ENCODE results near the gene CTTN. TPM values are rescaled to one million over a fixed set of nuclear protein-coding genes. Genes with fewer than 3 reads are reported as not detected.
"Not testable (repeated sequence)": the region's sequence is repeated elsewhere in the genome, so short reads cannot be mapped to it uniquely, and the experiment has no call there.

The CTTN gene
- total RNA-seq, 5 donors from 2014 or later (not counting 1 experiment from before 2014, with no cell fraction given): 0.44 to 3.6 (median 2.3) TPM

- Histone ChIP-seq H3K4me3 (ENCODE audit: control insufficient read depth in 1 of 2, extremely low read depth in 1 of 2, low read length in 1 of 2) (no peak overlapping the region), H3K4me1 (ENCODE audit: control insufficient read depth in 1 of 2, extremely low read depth in 1 of 2, insufficient read depth in 2 of 2, low read length in 2 of 2) (no peaks in the 10 kb centered on the region), H3K27ac (ENCODE audit: low read length) (no peak overlapping the region), H3K9me3 (no peaks in the 10 kb centered on the region), H3K36me3 (ENCODE audit: control insufficient read depth in 2 of 2, extremely low read depth in 1 of 2, insufficient read depth in 1 of 2, low read length in 1 of 2) (no peaks in the 10 kb centered on the region), H3K27me3 (replicated peaks in 1 of 2; ENCODE audit: control insufficient read depth in 2 of 2, extremely low read depth in 1 of 2, insufficient read depth in 2 of 2, low read length in 1 of 2) (peaks cover 0 to 14% of the 10 kb centered on the region in 2 experiments)
- POLR2A ChIA-PET: no interaction called here
- no peak overlapping the region for H3K27ac Mint-ChIP-seq
- H3K4me1 Mint-ChIP-seq: no peaks in the 10 kb centered on the region
- peaks cover 14% of the 10 kb centered on the region for H3K36me3 Mint-ChIP-seq
- peaks cover 18 to 26% (median 20%) of the 10 kb centered on the region in 3 donors for H3K9me3 Mint-ChIP-seq
- WGBS (ENCODE audit: insufficient coverage): 66% methylated on average over 6 of the region's 7 CpGs
- DNase-seq (no peak), ATAC-seq (replicated peaks in 1 of 4) (no peak)
- H3K4me3 Mint-ChIP-seq: no peak overlapping the region
- CTCF ChIA-PET: no interaction called here
- peaks cover 11 to 17% of the 10 kb centered on the region in 2 donors for H3K27me3 Mint-ChIP-seq
These were observed 47.3 kb downstream of the CTTN start for GRCh38 chr11:70445605-70446004.

DNA sequence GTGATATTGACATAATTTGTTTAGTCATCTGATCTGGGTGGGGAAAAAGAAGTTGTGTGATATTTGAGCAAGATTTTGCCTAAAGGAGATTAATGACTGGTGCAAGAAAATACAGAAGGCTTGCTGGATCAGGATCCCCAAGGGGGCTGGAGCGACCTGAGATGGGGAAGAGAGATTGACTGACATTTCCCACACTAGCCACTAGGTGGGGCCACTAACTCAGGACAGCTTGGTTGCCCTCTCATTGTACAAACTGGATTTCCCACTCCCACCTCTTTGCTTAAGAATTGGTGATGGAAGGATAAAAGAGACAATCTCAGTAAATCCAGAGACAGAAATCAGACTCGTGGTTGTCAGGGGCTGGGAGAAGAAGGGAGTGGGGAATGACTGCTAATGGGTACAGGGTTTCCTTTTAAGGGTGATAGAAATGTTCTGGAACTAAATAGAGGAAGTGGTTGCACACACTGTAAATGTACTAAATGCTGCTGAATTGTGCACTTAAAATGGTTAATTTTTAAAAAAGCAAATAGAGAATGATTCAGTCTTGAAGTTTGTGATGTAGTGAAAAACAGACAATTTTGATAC is 50.7 kb downstream of the CTTN start:
- H3K4me1 ChIP-seq (ENCODE audit: control insufficient read depth in 1 of 2, extremely low read depth in 1 of 2, insufficient read depth in 2 of 2, low read length in 2 of 2): no peaks in the 10 kb centered on the region

DNA sequence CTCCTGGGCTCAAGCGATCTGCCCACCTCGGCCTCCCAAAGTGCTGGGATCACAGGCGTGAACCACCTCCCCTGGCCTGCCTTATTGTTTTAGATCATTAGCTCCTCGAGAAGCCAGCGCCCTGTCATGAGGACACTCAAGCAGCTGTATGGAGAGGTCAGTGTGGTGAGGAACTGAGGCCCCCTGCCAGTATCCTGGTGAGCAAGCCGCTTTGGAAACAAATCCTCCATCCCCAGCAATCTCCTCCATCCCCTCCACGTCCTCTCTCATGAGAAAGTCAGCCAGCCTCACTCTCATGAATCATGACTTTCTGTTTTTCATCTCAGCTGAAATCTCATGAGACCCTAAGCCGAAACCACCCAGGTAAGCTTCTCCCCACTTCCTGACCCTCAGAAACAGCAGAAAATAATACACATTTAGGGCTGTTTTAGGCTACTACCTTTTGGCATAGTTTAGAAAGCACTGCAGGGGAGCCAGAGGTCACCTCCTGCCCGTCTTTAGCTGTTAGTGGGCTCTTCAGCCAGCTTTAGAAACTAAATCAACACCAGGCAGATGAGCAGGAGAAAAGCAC is 56.0 kb downstream of the CTTN start:
- H3K9me3 ChIP-seq: no peaks in the 10 kb centered on the region
- Mint-ChIP-seq H3K36me3 (peaks cover 6% of the 10 kb centered on the region), H3K4me3 (no peak overlapping the region), H3K27ac (no peak overlapping the region), H3K9me3 (peaks cover 8 to 13% (median 12%) of the 10 kb centered on the region in 3 donors), H3K27me3 (peaks cover 9 to 13% of the 10 kb centered on the region in 2 donors), H3K4me1 (no peaks in the 10 kb centered on the region)
- ChIA-PET CTCF (no interaction called here), POLR2A (no interaction called here)
- WGBS (ENCODE audit: insufficient coverage): 61% methylated on average over 7 of the region's 9 CpGs
- no peak overlapping the region for H3K27ac ChIP-seq (ENCODE audit: low read length)
- DNase-seq: no peak
- ATAC-seq (replicated peaks in 1 of 4): no peak
- no peak overlapping the region for H3K4me3 ChIP-seq (ENCODE audit: control insufficient read depth in 1 of 2, extremely low read depth in 1 of 2, low read length in 1 of 2)
- H3K4me1 ChIP-seq (ENCODE audit: control insufficient read depth in 1 of 2, extremely low read depth in 1 of 2, insufficient read depth in 2 of 2, low read length in 2 of 2): no peaks in the 10 kb centered on the region
- H3K27me3 ChIP-seq (replicated peaks in 1 of 2; ENCODE audit: control insufficient read depth in 2 of 2, extremely low read depth in 1 of 2, insufficient read depth in 2 of 2, low read length in 1 of 2): peaks cover 0 to 3% of the 10 kb centered on the region in 2 experiments
- no peaks in the 10 kb centered on the region for H3K36me3 ChIP-seq (ENCODE audit: control insufficient read depth in 2 of 2, extremely low read depth in 1 of 2, insufficient read depth in 1 of 2, low read length in 1 of 2)

More for the DNA sequence above, 50.7 kb downstream of the CTTN start:
- 36% methylated on average over 1 of the region's 2 CpGs for WGBS (ENCODE audit: insufficient coverage)
- Histone ChIP-seq H3K4me3 (ENCODE audit: control insufficient read depth in 1 of 2, extremely low read depth in 1 of 2, low read length in 1 of 2) (no peak overlapping the region), H3K27ac (ENCODE audit: low read length) (no peak overlapping the region), H3K9me3 (no peaks in the 10 kb centered on the region), H3K36me3 (ENCODE audit: control insufficient read depth in 2 of 2, extremely low read depth in 1 of 2, insufficient read depth in 1 of 2, low read length in 1 of 2) (no peaks in the 10 kb centered on the region), H3K27me3 (replicated peaks in 1 of 2; ENCODE audit: control insufficient read depth in 2 of 2, extremely low read depth in 1 of 2, insufficient read depth in 2 of 2, low read length in 1 of 2) (peaks cover 0 to 5% of the 10 kb centered on the region in 2 experiments)
- Mint-ChIP-seq H3K9me3 (peaks cover 18 to 26% (median 20%) of the 10 kb centered on the region in 3 donors), H3K4me3 (no peak overlapping the region), H3K27me3 (peaks cover 6 to 12% of the 10 kb centered on the region in 2 donors), H3K27ac (no peak overlapping the region), H3K36me3 (peaks cover 14% of the 10 kb centered on the region), H3K4me1 (no peaks in the 10 kb centered on the region)
- no peak for DNase-seq
- no peak for ATAC-seq (replicated peaks in 1 of 4)
- POLR2A ChIA-PET: no interaction called here
- CTCF ChIA-PET: no interaction called here

DNA sequence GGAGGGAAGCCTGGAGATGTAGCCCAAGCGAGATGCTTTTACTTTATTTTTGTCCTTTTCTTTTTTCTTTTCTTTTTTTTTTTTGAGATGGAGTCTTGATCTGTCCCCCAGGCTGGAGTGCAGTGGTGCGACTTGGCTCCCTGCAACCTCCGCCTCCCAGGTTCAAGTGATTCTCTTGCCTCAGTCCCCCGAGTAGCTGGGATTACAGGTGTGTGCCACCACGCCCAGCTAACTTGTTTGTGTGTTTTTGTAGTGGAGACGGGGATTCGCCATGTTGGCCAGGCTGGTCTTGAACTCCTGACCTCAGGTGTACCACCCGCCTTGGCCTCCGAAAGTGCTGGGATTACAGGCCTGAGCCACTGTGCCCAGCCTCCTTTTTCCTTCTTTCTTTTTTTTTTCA is 56.5 kb downstream of the CTTN start:
- H3K4me1 ChIP-seq (ENCODE audit: control insufficient read depth in 1 of 2, extremely low read depth in 1 of 2, insufficient read depth in 2 of 2, low read length in 2 of 2); H3K27ac ChIP-seq (ENCODE audit: low read length); POLR2A ChIA-PET; H3K4me1 Mint-ChIP-seq; CTCF ChIA-PET; H3K4me3 ChIP-seq (ENCODE audit: control insufficient read depth in 1 of 2, extremely low read depth in 1 of 2, low read length in 1 of 2); H3K4me3 Mint-ChIP-seq; H3K27me3 ChIP-seq (replicated peaks in 1 of 2; ENCODE audit: control insufficient read depth in 2 of 2, extremely low read depth in 1 of 2, insufficient read depth in 2 of 2, low read length in 1 of 2); ATAC-seq (replicated peaks in 1 of 4); H3K27ac Mint-ChIP-seq; H3K36me3 Mint-ChIP-seq; DNase-seq; H3K9me3 Mint-ChIP-seq; H3K36me3 ChIP-seq (ENCODE audit: control insufficient read depth in 2 of 2, extremely low read depth in 1 of 2, insufficient read depth in 1 of 2, low read length in 1 of 2); H3K9me3 ChIP-seq: not testable (repeated sequence)
- 83% methylated on average over 6 of the region's 9 CpGs for WGBS (ENCODE audit: insufficient coverage)
- peaks cover 9 to 16% of the 10 kb centered on the region in 2 donors for H3K27me3 Mint-ChIP-seq

- Mint-ChIP-seq H3K27me3 (peaks cover 9 to 21% of the 10 kb centered on the region in 2 donors), H3K4me3 (no peak overlapping the region), H3K36me3 (no peaks in the 10 kb centered on the region), H3K4me1 (no peaks in the 10 kb centered on the region), H3K9me3 (peaks cover 1 to 2% (median 2%) of the 10 kb centered on the region in 3 donors), H3K27ac (no peak overlapping the region)
- Histone ChIP-seq H3K36me3 (ENCODE audit: control insufficient read depth in 2 of 2, extremely low read depth in 1 of 2, insufficient read depth in 1 of 2, low read length in 1 of 2) (no peaks in the 10 kb centered on the region), H3K9me3 (no peaks in the 10 kb centered on the region), H3K4me1 (ENCODE audit: control insufficient read depth in 1 of 2, extremely low read depth in 1 of 2, insufficient read depth in 2 of 2, low read length in 2 of 2) (no peaks in the 10 kb centered on the region), H3K27ac (ENCODE audit: low read length) (no peak overlapping the region), H3K4me3 (ENCODE audit: control insufficient read depth in 1 of 2, extremely low read depth in 1 of 2, low read length in 1 of 2) (no peak overlapping the region), H3K27me3 (replicated peaks in 1 of 2; ENCODE audit: control insufficient read depth in 2 of 2, extremely low read depth in 1 of 2, insufficient read depth in 2 of 2, low read length in 1 of 2) (peaks cover 0 to 9% of the 10 kb centered on the region in 2 experiments)
- ChIA-PET CTCF (no interaction called here), POLR2A (interaction anchor here in 1 of 2 donors (0.6 kb wide), 1 partner anchor 179 kb away, joined by 3 read pairs; no protein-coding TSS in a partner anchor)
- no peak for ATAC-seq (replicated peaks in 1 of 4)
- DNase-seq: no peak
- 100% methylated on average over 1 of the region's 1 CpG for WGBS (ENCODE audit: insufficient coverage)
These were observed 57.0 kb downstream of the CTTN start for GRCh38 chr11:70455354-70455753.

- Histone ChIP-seq H3K4me1 (ENCODE audit: control insufficient read depth in 1 of 2, extremely low read depth in 1 of 2, insufficient read depth in 2 of 2, low read length in 2 of 2) (no peaks in the 10 kb centered on the region), H3K9me3 (no peaks in the 10 kb centered on the region), H3K36me3 (ENCODE audit: control insufficient read depth in 2 of 2, extremely low read depth in 1 of 2, insufficient read depth in 1 of 2, low read length in 1 of 2) (no peaks in the 10 kb centered on the region), H3K27me3 (replicated peaks in 1 of 2; ENCODE audit: control insufficient read depth in 2 of 2, extremely low read depth in 1 of 2, insufficient read depth in 2 of 2, low read length in 1 of 2) (peaks cover 0 to 17% of the 10 kb centered on the region in 2 experiments), H3K27ac (ENCODE audit: low read length) (no peak overlapping the region), H3K4me3 (ENCODE audit: control insufficient read depth in 1 of 2, extremely low read depth in 1 of 2, low read length in 1 of 2) (no peak overlapping the region)
- ATAC-seq (replicated peaks in 1 of 4): no peak
- H3K27ac Mint-ChIP-seq: no peak overlapping the region
- no peaks in the 10 kb centered on the region for H3K9me3 Mint-ChIP-seq
- no peaks in the 10 kb centered on the region for H3K4me1 Mint-ChIP-seq
- no peaks in the 10 kb centered on the region for H3K36me3 Mint-ChIP-seq
- peaks cover 17 to 30% of the 10 kb centered on the region in 2 donors for H3K27me3 Mint-ChIP-seq
- ChIA-PET POLR2A (no interaction called here), CTCF (no interaction called here)
- 80% methylated on average over 19 of the region's 31 CpGs for WGBS (ENCODE audit: insufficient coverage)
- no peak overlapping the region for H3K4me3 Mint-ChIP-seq
- DNase-seq: no peak
These were observed 58.7 kb downstream of the CTTN start for GRCh38 chr11:70456921-70457532.
